GM12872 (cell line): ENCODE results near the gene SETD7.
A peak's percentile ranks its signal among the peaks of the same experiment; 100 is the strongest.

ENCODE experiments used
- CTCF ChIP-seq: IDR thresholded peaks from 3 replicates; pipeline ENCODE4 v1.5.1; 2011; ENCODE audit warnings: low read depth, mild to moderate bottlenecking, low read length, moderate library complexity; ENCODE audit not compliant: insufficient read depth

Gene SETD7

GRCh38 chr4:139556071-139556723, at the start of gene SETD7:
SETD7 (minus strand) TSS chr4:139556219; CDS start chr4:139556137, 82 bp downstream.
- TF ChIP-seq CTCF, result no peak

GRCh38 chr4:139605516-139605915, 49.5 kb upstream of the SETD7 start:
- TF ChIP-seq CTCF, result no peak

GRCh38 chr4:139603576-139604410, 47.8 kb upstream of the SETD7 start:
- TF ChIP-seq CTCF, result peak; percentile 65

- no peak for TF ChIP-seq CTCF
Observed at GRCh38 chr4:139602776-139603360, 46.8 kb upstream of the SETD7 start.

- TF ChIP-seq CTCF, result no peak
Observed at GRCh38 chr4:139600662-139601061, 44.6 kb upstream of the SETD7 start.

GRCh38 chr4:139599594-139600374, 43.8 kb upstream of the SETD7 start:
- no peak for TF ChIP-seq CTCF

GRCh38 chr4:139599076-139599475, 43.1 kb upstream of the SETD7 start:
- TF ChIP-seq CTCF, result no peak
